Subcutaneous adipose tissue (tissue), 4 donors: ENCODE measurements around the gene TMBIM1. TPM values are rescaled to one million over a fixed set of nuclear protein-coding genes. Genes with fewer than 3 reads are reported as not detected.

Source experiments
- CTCF ChIP-seq: fragments of 450-650 bp; IDR thresholded peaks from one replicate; pipeline ENCODE4 v1.5.1; 2016; ENCODE audit warnings: low read depth, mild to moderate bottlenecking, control low read depth, antibody characterized with exemption, moderate library complexity
- total RNA-seq, 4 donors: library from RNA; depleted of rRNA; stranded (reverse); fragments of >200 nt; gene quantifications; one replicate each; pipeline ENCODE4 v1.1.0, GENCODE V29; 2016

The TMBIM1 gene
- total RNA-seq, 4 donors from 2014 or later = 246 to 398 (median 281) TPM

- TF ChIP-seq CTCF = no peak
These were observed 9.0 kb upstream of the TMBIM1 start for GRCh38 chr2:218301176-218301819.

- TF ChIP-seq CTCF = no peak
These were observed 7.8 kb upstream of the TMBIM1 start for GRCh38 chr2:218300141-218300540.

- no peak for TF ChIP-seq CTCF
These were observed 6.1 kb upstream of the TMBIM1 start for GRCh38 chr2:218298314-218298875.

- no peak for TF ChIP-seq CTCF
These were observed 4.5 kb upstream of the TMBIM1 start for GRCh38 chr2:218296847-218297246.

- no peak for TF ChIP-seq CTCF
These were observed 3.9 kb upstream of the TMBIM1 start for GRCh38 chr2:218296200-218296599.

- no peak for TF ChIP-seq CTCF
These were observed 2.7 kb upstream of the TMBIM1 start for GRCh38 chr2:218295029-218295428.

GRCh38 chr2:218294430-218295022 lies 2.2 kb upstream of the TMBIM1 start:
- no peak for TF ChIP-seq CTCF
